T-helper 2 cell treated with Interferon-gamma antibody and Interleukin-4, amounts not matched to agents 5 μg/mL and 100 μg/mL, for 36 hours (primary cell): ENCODE data around the gene NPTN.

Experiments used
- DNase-seq: peaks from one replicate; pipeline ENCODE4 v3.0.0; 2021; ENCODE audit warnings: low spot score
- H3K27ac Mint-ChIP-seq: one replicate; pipeline ENCODE4 v1.8.0; 2021; ENCODE audit warnings: mild to moderate bottlenecking, mixed read lengths
- H3K27me3 Mint-ChIP-seq: one replicate; pipeline ENCODE4 v1.8.0; 2021; ENCODE audit warnings: low read depth, mixed read lengths
- H3K36me3 Mint-ChIP-seq: one replicate; pipeline ENCODE4 v1.8.0; 2021; ENCODE audit warnings: low read depth, mixed read lengths
- H3K4me1 Mint-ChIP-seq: one replicate; pipeline ENCODE4 v1.8.0; 2021; ENCODE audit warnings: low read depth, mixed read lengths
- H3K4me3 Mint-ChIP-seq: one replicate; pipeline ENCODE4 v1.8.0; 2022; ENCODE audit warnings: mild to moderate bottlenecking, moderate library complexity, mixed read lengths
- H3K9me3 Mint-ChIP-seq: one replicate; pipeline ENCODE4 v1.8.0; 2021; ENCODE audit warnings: mixed read lengths

The NPTN gene

GRCh38 chr15:73601451-73602445, 31.4 kb downstream of the NPTN start:
- Mint-ChIP-seq H3K9me3 (no peaks in the 10 kb centered on the region), H3K36me3 (no peaks in the 10 kb centered on the region), H3K4me1 (peaks cover 4% of the 10 kb centered on the region), H3K4me3 (no peak overlapping the region), H3K27ac (no peak overlapping the region), H3K27me3 (no peaks in the 10 kb centered on the region)
- no peak for DNase-seq

- H3K4me3 Mint-ChIP-seq: no peak overlapping the region
- DNase-seq: no peak
- H3K36me3 Mint-ChIP-seq: no peaks in the 10 kb centered on the region
- no peaks in the 10 kb centered on the region for H3K9me3 Mint-ChIP-seq
- H3K4me1 Mint-ChIP-seq: peaks cover 6% of the 10 kb centered on the region
- H3K27me3 Mint-ChIP-seq: no peaks in the 10 kb centered on the region
- H3K27ac Mint-ChIP-seq: no peak overlapping the region
Measured at GRCh38 chr15:73600413-73601335, 32.5 kb downstream of the NPTN start.

- no peak overlapping the region for H3K4me3 Mint-ChIP-seq
- H3K4me1 Mint-ChIP-seq: peaks cover 6% of the 10 kb centered on the region
- H3K9me3 Mint-ChIP-seq: no peaks in the 10 kb centered on the region
- no peak for DNase-seq
- H3K27ac Mint-ChIP-seq: no peak overlapping the region
- no peaks in the 10 kb centered on the region for H3K36me3 Mint-ChIP-seq
- no peaks in the 10 kb centered on the region for H3K27me3 Mint-ChIP-seq
Measured at GRCh38 chr15:73599934-73600333, 33.3 kb downstream of the NPTN start.

GRCh38 chr15:73598530-73599160, 34.5 kb downstream of the NPTN start:
- Mint-ChIP-seq H3K36me3 (no peaks in the 10 kb centered on the region), H3K27me3 (no peaks in the 10 kb centered on the region), H3K4me1 (peaks cover 6% of the 10 kb centered on the region), H3K27ac (no peak overlapping the region), H3K9me3 (no peaks in the 10 kb centered on the region), H3K4me3 (no peak overlapping the region)
- DNase-seq: no peak

- Mint-ChIP-seq H3K4me3 (no peak overlapping the region), H3K27me3 (no peaks in the 10 kb centered on the region), H3K27ac (no peak overlapping the region), H3K4me1 (peaks cover 3% of the 10 kb centered on the region), H3K36me3 (no peaks in the 10 kb centered on the region), H3K9me3 (no peaks in the 10 kb centered on the region)
- DNase-seq: no peak
Measured at GRCh38 chr15:73597036-73597638, 36.1 kb downstream of the NPTN start.

- Mint-ChIP-seq H3K36me3 (peaks cover 5% of the 10 kb centered on the region), H3K4me3 (no peak overlapping the region), H3K4me1 (peaks cover 3% of the 10 kb centered on the region), H3K9me3 (no peaks in the 10 kb centered on the region), H3K27me3 (no peaks in the 10 kb centered on the region), H3K27ac (no peak overlapping the region)
- DNase-seq: no peak
Measured at GRCh38 chr15:73596174-73596573, 37.0 kb downstream of the NPTN start.

GRCh38 chr15:73594109-73594508, 39.1 kb downstream of the NPTN start:
- Mint-ChIP-seq H3K4me1 (peaks cover 3% of the 10 kb centered on the region), H3K36me3 (peaks cover 6% of the 10 kb centered on the region), H3K9me3 (no peaks in the 10 kb centered on the region), H3K4me3 (no peak overlapping the region), H3K27ac (no peak overlapping the region), H3K27me3 (no peaks in the 10 kb centered on the region)
- no peak for DNase-seq

GRCh38 chr15:73593304-73594074, 39.7 kb downstream of the NPTN start:
- H3K36me3 Mint-ChIP-seq: peaks cover 10% of the 10 kb centered on the region
- DNase-seq: no peak
- no peaks in the 10 kb centered on the region for H3K27me3 Mint-ChIP-seq
- no peaks in the 10 kb centered on the region for H3K9me3 Mint-ChIP-seq
- no peak overlapping the region for H3K27ac Mint-ChIP-seq
- no peak overlapping the region for H3K4me3 Mint-ChIP-seq
- H3K4me1 Mint-ChIP-seq: peaks cover 3% of the 10 kb centered on the region

- Mint-ChIP-seq H3K27me3 (no peaks in the 10 kb centered on the region), H3K4me1 (peaks cover 15% of the 10 kb centered on the region), H3K4me3 (no peak overlapping the region), H3K27ac (no peak overlapping the region), H3K9me3 (no peaks in the 10 kb centered on the region), H3K36me3 (peaks cover 20% of the 10 kb centered on the region)
- no peak for DNase-seq
Measured at GRCh38 chr15:73590263-73590662, 42.9 kb downstream of the NPTN start.

GRCh38 chr15:73589766-73590165, 43.4 kb downstream of the NPTN start:
- Mint-ChIP-seq H3K36me3 (peaks cover 22% of the 10 kb centered on the region), H3K9me3 (no peaks in the 10 kb centered on the region)

GRCh38 chr15:73585871-73586654, 47.1 kb downstream of the NPTN start:
- peaks cover 23% of the 10 kb centered on the region for H3K4me1 Mint-ChIP-seq
- no peak for DNase-seq
- H3K4me3 Mint-ChIP-seq: no peak overlapping the region
- H3K27me3 Mint-ChIP-seq: no peaks in the 10 kb centered on the region
- no peaks in the 10 kb centered on the region for H3K9me3 Mint-ChIP-seq
- H3K27ac Mint-ChIP-seq: no peak overlapping the region
- H3K36me3 Mint-ChIP-seq: peaks cover 20% of the 10 kb centered on the region

More at GRCh38 chr15:73589766-73590165, 43.4 kb downstream of the NPTN start:
- peaks cover 20% of the 10 kb centered on the region for H3K4me1 Mint-ChIP-seq
- DNase-seq: no peak
- no peak overlapping the region for H3K4me3 Mint-ChIP-seq
- H3K27me3 Mint-ChIP-seq: no peaks in the 10 kb centered on the region
- no peak overlapping the region for H3K27ac Mint-ChIP-seq

- H3K4me3 Mint-ChIP-seq: no peak overlapping the region
Measured at GRCh38 chr15:73584699-73585420, 48.3 kb downstream of the NPTN start.

More at GRCh38 chr15:73584699-73585420, 48.3 kb downstream of the NPTN start:
- peaks cover 20% of the 10 kb centered on the region for H3K36me3 Mint-ChIP-seq
- H3K4me1 Mint-ChIP-seq: peaks cover 23% of the 10 kb centered on the region
- H3K9me3 Mint-ChIP-seq: no peaks in the 10 kb centered on the region
- H3K27me3 Mint-ChIP-seq: no peaks in the 10 kb centered on the region
- DNase-seq: no peak
- H3K27ac Mint-ChIP-seq: peak overlapping the region; percentile 24
